CD14-positive monocyte (primary cell): ENCODE measurements around the gene IQSEC3. TPM values are rescaled to one million over a fixed set of nuclear protein-coding genes. Genes with fewer than 3 reads are reported as not detected.
"Not testable (repeated sequence)": the region's sequence is repeated elsewhere in the genome, so short reads cannot be mapped to it uniquely, and the experiment has no call there.

ENCODE experiments used
- DNase-seq, 3 donors: peaks; one replicate each; pipeline ENCODE4 v3.0.0-alpha.2; 2011 to 2022
- H2AFZ ChIP-seq: 2 replicates; pipeline ENCODE4 v1.6.0; 2012; ENCODE audit warnings: mild to moderate bottlenecking, low read depth, low read length, inconsistent platforms; ENCODE audit not compliant: insufficient read depth, poor library complexity, severe bottlenecking
- H3K27ac ChIP-seq, 2 donors: 1 replicate in 1 of 2; 2 replicates in 1 of 2; pipeline ENCODE4 v1.5.1; 2012 to 2013; ENCODE audit warnings: low read length in 2 of 2, control low read depth in 1 of 2, inconsistent platforms in 1 of 2, low read depth in 1 of 2, mild to moderate bottlenecking in 1 of 2
- H3K27me3 ChIP-seq, 2 donors: one replicate each; pipeline versions ENCODE4 v1.6.0 to v1.6.1; 2011 to 2013; ENCODE audit warnings: low read length in 2 of 2; ENCODE audit not compliant: control insufficient read depth in 2 of 2, insufficient read depth in 2 of 2
- H3K36me3 ChIP-seq, 2 donors: replicated peaks in 1 of 2; 1 replicate in 1 of 2; 2 replicates in 1 of 2; pipeline versions ENCODE4 v1.5.1 to v1.6.1; 2012 to 2013; ENCODE audit warnings: low read length in 2 of 2, control low read depth in 1 of 2, inconsistent platforms in 1 of 2, mild to moderate bottlenecking in 1 of 2; ENCODE audit not compliant: insufficient read depth in 2 of 2, control insufficient read depth in 1 of 2
- H3K4me1 ChIP-seq, 2 donors: 1 replicate in 1 of 2; 2 replicates in 1 of 2; pipeline versions ENCODE4 v1.5.1 to v1.6.1; 2012 to 2013; ENCODE audit warnings: low read length in 2 of 2, control low read depth in 1 of 2, inconsistent platforms in 1 of 2, mild to moderate bottlenecking in 1 of 2, moderate library complexity in 1 of 2; ENCODE audit not compliant: insufficient read depth in 2 of 2, control insufficient read depth in 1 of 2
- H3K4me2 ChIP-seq: replicated peaks from 2 replicates; pipeline ENCODE3; 2012; ENCODE audit warnings: low read length, moderate library complexity, mild to moderate bottlenecking; ENCODE audit not compliant: poor library complexity, severe bottlenecking; ENCODE audit errors: extremely low read depth
- H3K4me3 ChIP-seq, 3 experiments: fragments of 200-600 bp in 1 of 3; sonication (generic) in 1 of 3; replicated peaks in 1 of 3; 1 replicate in 2 of 3; 2 replicates in 1 of 3; pipeline ENCODE4 v1.5.1; 2011 to 2013; ENCODE audit warnings: low read length in 3 of 3, mild to moderate bottlenecking in 3 of 3, control low read depth in 2 of 3, low read depth in 2 of 3, inconsistent platforms in 1 of 3, moderate library complexity in 1 of 3
- H3K79me2 ChIP-seq: 2 replicates; pipeline ENCODE4 v1.6.0; 2012; ENCODE audit warnings: mild to moderate bottlenecking, control low read depth, inconsistent platforms, low read length, moderate library complexity; ENCODE audit not compliant: insufficient read depth
- H3K9ac ChIP-seq: 2 replicates; pipeline ENCODE4 v1.6.0; 2017; ENCODE audit warnings: low read length, mild to moderate bottlenecking; ENCODE audit not compliant: insufficient read depth, poor library complexity, severe bottlenecking
- H3K9me3 ChIP-seq, 2 donors: replicated peaks in 1 of 2; 1 replicate in 1 of 2; 2 replicates in 1 of 2; pipeline versions ENCODE4 v1.5.1 to v1.6.1; 2012 to 2013; ENCODE audit warnings: low read length in 2 of 2, control low read depth in 1 of 2; ENCODE audit not compliant: control insufficient read depth in 1 of 2, insufficient read depth in 1 of 2
- H4K20me1 ChIP-seq: 2 replicates; pipeline ENCODE4 v1.6.0; 2012; ENCODE audit warnings: mild to moderate bottlenecking, low read length, control low read depth, moderate library complexity; ENCODE audit not compliant: insufficient read depth
- H3K27ac Mint-ChIP-seq, 7 donors: one replicate each; pipeline ENCODE4 v1.8.0; 2020; ENCODE audit warnings: mild to moderate bottlenecking in 7 of 7, mixed read lengths in 7 of 7, moderate library complexity in 6 of 7, inconsistent platforms in 2 of 7
- H3K27me3 Mint-ChIP-seq, 3 donors: one replicate each; pipeline ENCODE4 v1.8.0; 2021 to 2022; ENCODE audit warnings: low read depth in 3 of 3, mild to moderate bottlenecking in 3 of 3, mixed read lengths in 3 of 3, moderate library complexity in 3 of 3, inconsistent platforms in 1 of 3
- H3K36me3 Mint-ChIP-seq, 2 donors: one replicate each; pipeline ENCODE4 v1.8.0; 2020; ENCODE audit warnings: mixed read lengths in 2 of 2, inconsistent platforms in 1 of 2, mild to moderate bottlenecking in 1 of 2
- H3K4me1 Mint-ChIP-seq: one replicate; pipeline ENCODE4 v1.8.0; 2020; ENCODE audit warnings: mild to moderate bottlenecking, mixed read lengths
- H3K4me3 Mint-ChIP-seq, 2 donors: one replicate each; pipeline ENCODE4 v1.8.0; 2020; ENCODE audit warnings: mild to moderate bottlenecking in 2 of 2, mixed read lengths in 2 of 2, moderate library complexity in 1 of 2
- H3K9me3 Mint-ChIP-seq, 7 donors: one replicate each; pipeline ENCODE4 v1.8.0; 2020 to 2022; ENCODE audit warnings: mixed read lengths in 7 of 7, mild to moderate bottlenecking in 6 of 7, moderate library complexity in 6 of 7, inconsistent platforms in 2 of 7
- WGBS: methylation state at CpG from one replicate; pipeline ENCODE4 v1.1.5; 2013; ENCODE audit warnings: missing lambda C conversion rate; ENCODE audit not compliant: insufficient coverage; 5-methylcytosine and 5-hydroxymethylcytosine counted together
- intact Hi-C, 2 donors: fragments of 100-400 bp; cut with micrococcal nuclease; formaldehyde crosslinking; loops; one replicate each; pipeline versions ENCODE4 v1.15.0 to v1.15.1; 2023
- polyA plus RNA-seq, 3 donors: library from polyadenylated mRNA; depleted of rRNA in 1 of 3; unstranded in 2 of 3; stranded (reverse) in 1 of 3; fragments of 300-500 nt in 2 of 3; fragments of >200 nt in 1 of 3; fragmentation: Illumina TruSeq in 2 of 3; gene quantifications; 1 replicate in 2 of 3; 2 replicates in 1 of 3; pipeline ENCODE4 v1.2.3, GENCODE V29; 2012 to 2021

The IQSEC3 gene
- polyA plus RNA-seq, 3 donors = not detected

- Mint-ChIP-seq H3K27me3 (peaks cover 32 to 53% (median 41%) of the 10 kb centered on the region in 3 donors), H3K4me3 (peak overlapping the region in 1 of 2 donors; percentile 67)
- H3K27ac ChIP-seq, H3K36me3 Mint-ChIP-seq, intact Hi-C loops, H3K9ac ChIP-seq, H3K4me1 ChIP-seq, H3K27ac Mint-ChIP-seq, H2AFZ ChIP-seq, H3K79me2 ChIP-seq, H3K36me3 ChIP-seq, H4K20me1 ChIP-seq, H3K9me3 Mint-ChIP-seq, DNase-seq, H3K4me3 ChIP-seq, H3K4me2 ChIP-seq, H3K4me1 Mint-ChIP-seq, H3K9me3 ChIP-seq: not testable (repeated sequence)
- peaks cover 13 to 28% of the 10 kb centered on the region in 2 donors for H3K27me3 ChIP-seq
- WGBS = no CpG with 5 or more reads among the region's 5 CpGs
Measured at GRCh38 chr12:75541-75940, 9.0 kb downstream of the IQSEC3 start.

DNA sequence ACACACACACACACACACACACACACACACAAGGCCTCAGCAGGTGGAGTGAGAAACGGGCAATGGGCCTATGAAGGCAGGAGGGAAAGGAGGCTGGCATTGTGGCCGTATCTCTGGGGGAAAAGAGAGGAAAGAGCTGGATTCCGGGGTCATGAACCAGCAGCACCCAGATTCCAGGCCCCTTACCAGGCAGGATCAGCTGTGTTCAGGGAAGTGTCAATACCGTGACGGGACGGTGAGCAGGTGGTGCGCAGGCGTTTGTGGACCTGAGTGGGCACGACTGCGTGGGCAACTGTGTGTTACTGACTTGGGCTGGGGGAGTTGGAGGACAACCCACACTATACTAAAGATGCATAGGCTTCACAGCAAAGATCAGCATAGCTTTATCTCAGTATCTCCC lies 9.5 kb downstream of the IQSEC3 start:
- H3K9ac ChIP-seq, H3K4me2 ChIP-seq, DNase-seq, H3K9me3 Mint-ChIP-seq, H3K27ac ChIP-seq, H3K4me1 ChIP-seq, H3K4me1 Mint-ChIP-seq, H4K20me1 ChIP-seq, H2AFZ ChIP-seq, H3K27ac Mint-ChIP-seq, intact Hi-C loops, H3K36me3 ChIP-seq, H3K4me3 ChIP-seq, H3K36me3 Mint-ChIP-seq, H3K79me2 ChIP-seq, H3K9me3 ChIP-seq: not testable (repeated sequence)
- peak overlapping the region in 1 of 2 donors; percentile 81 for H3K4me3 Mint-ChIP-seq
- 97% methylated on average over 3 of the region's 10 CpGs for WGBS
- H3K27me3 Mint-ChIP-seq = peaks cover 31 to 55% (median 42%) of the 10 kb centered on the region in 3 donors
- peaks cover 13 to 28% of the 10 kb centered on the region in 2 donors for H3K27me3 ChIP-seq

DNA sequence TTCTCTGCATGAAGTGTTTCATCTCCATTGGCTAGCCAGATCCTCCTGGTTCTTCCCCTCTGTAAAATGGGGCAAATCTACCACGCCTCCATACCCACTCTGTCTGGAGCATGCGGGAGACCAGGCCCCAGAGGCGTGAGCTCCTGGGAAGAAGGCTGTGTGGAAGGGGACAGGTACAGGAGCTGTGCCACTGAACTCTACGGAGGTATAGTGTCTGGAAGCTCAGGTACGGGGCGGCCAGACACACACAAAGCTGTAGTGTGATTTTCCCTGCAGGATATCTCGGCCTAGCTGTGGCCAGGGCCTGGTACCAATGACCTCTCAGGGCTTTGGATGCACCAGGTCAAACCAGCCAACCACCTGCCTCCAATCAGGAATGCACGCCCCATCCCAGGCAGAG lies 10.0 kb downstream of the IQSEC3 start:
- H2AFZ ChIP-seq, H3K27ac ChIP-seq, H3K4me1 Mint-ChIP-seq, H4K20me1 ChIP-seq, H3K79me2 ChIP-seq, H3K4me1 ChIP-seq, H3K9ac ChIP-seq, H3K36me3 ChIP-seq, H3K36me3 Mint-ChIP-seq, H3K4me2 ChIP-seq, H3K9me3 Mint-ChIP-seq, H3K9me3 ChIP-seq, H3K4me3 ChIP-seq, intact Hi-C loops, H3K27ac Mint-ChIP-seq, DNase-seq: not testable (repeated sequence)
- peaks cover 35 to 55% (median 46%) of the 10 kb centered on the region in 3 donors for H3K27me3 Mint-ChIP-seq
- no CpG with 5 or more reads among the region's 8 CpGs for WGBS
- H3K4me3 Mint-ChIP-seq = peak overlapping the region in 1 of 2 donors; percentile 81
- H3K27me3 ChIP-seq = peaks cover 14 to 28% of the 10 kb centered on the region in 2 donors

- H4K20me1 ChIP-seq, H3K36me3 Mint-ChIP-seq, H3K27ac ChIP-seq, intact Hi-C loops, H3K36me3 ChIP-seq, H3K9me3 Mint-ChIP-seq, H3K9ac ChIP-seq, H2AFZ ChIP-seq, H3K79me2 ChIP-seq, H3K27ac Mint-ChIP-seq, H3K4me1 ChIP-seq, DNase-seq, H3K4me2 ChIP-seq, H3K9me3 ChIP-seq, H3K4me3 ChIP-seq, H3K4me1 Mint-ChIP-seq: not testable (repeated sequence)
- 95% methylated on average over 4 of the region's 26 CpGs for WGBS
- H3K27me3 ChIP-seq = peaks cover 15 to 28% of the 10 kb centered on the region in 2 donors
- Mint-ChIP-seq H3K27me3 (peaks cover 39 to 57% (median 49%) of the 10 kb centered on the region in 3 donors), H3K4me3 (peak overlapping the region in 1 of 2 donors; percentile 81)
Measured at GRCh38 chr12:77101-77719, 10.6 kb downstream of the IQSEC3 start.
